ENCODE data around the gene NEUROD2.

GRCh38 chr17:39596543-39597267 is 11.0 kb downstream of the NEUROD2 start:
- no peak for TF ChIP-seq CTCF (IDR thresholded peaks at IDR 0.05)
- TF ChIP-seq POLR2A (IDR thresholded peaks at IDR 0.05): no peak

Data from thyroid gland (tissue), 4 donors.